ENCODE results near the gene LPP.

Gene LPP

GRCh38 chr3:188744166-188744565 lies 590.2 kb downstream of the LPP start:
- no peak overlapping the region for H2BK120ac ChIP-seq (ENCODE audit: low read depth, low read length)
- no peak overlapping the region for H2BK5ac ChIP-seq (ENCODE audit: low read length)
- no CpG with 5 or more reads among the region's 2 CpGs for WGBS (ENCODE audit: extremely low coverage, insufficient coverage, low lambda C conversion rate)
- H4K5ac ChIP-seq (ENCODE audit: low read length) = no peak overlapping the region
- no peak overlapping the region for H3K23ac ChIP-seq (ENCODE audit: low read length)
- H3K9ac ChIP-seq (ENCODE audit: low read length) = no peak overlapping the region
- H3K56ac ChIP-seq (ENCODE audit: low read length) = no peak overlapping the region
- H3K79me2 ChIP-seq (ENCODE audit: control insufficient read depth, insufficient read depth, low read length) = no peaks in the 10 kb centered on the region
- DNase-seq = no peak
- H3K18ac ChIP-seq (ENCODE audit: low read length) = no peak overlapping the region
- H4K8ac ChIP-seq (ENCODE audit: low read depth, low read length) = no peak overlapping the region
- H3K36me3 ChIP-seq (ENCODE audit: control insufficient read depth, insufficient read depth, low read length) = no peaks in the 10 kb centered on the region
- no peak overlapping the region for H2AK5ac ChIP-seq (ENCODE audit: low read length)
- no peak overlapping the region for H3K27ac ChIP-seq (ENCODE audit: low read depth, low read length)
- no peaks in the 10 kb centered on the region for H3K79me1 ChIP-seq (ENCODE audit: low read length)
- no peak overlapping the region for H3K4me2 ChIP-seq (ENCODE audit: low read length)
- no peak overlapping the region for H3K4me3 ChIP-seq (ENCODE audit: low read length)
- no peaks in the 10 kb centered on the region for H3K27me3 ChIP-seq (ENCODE audit: insufficient read depth, low read length, poor library complexity)
- no peaks in the 10 kb centered on the region for H3K4me1 ChIP-seq (ENCODE audit: control insufficient read depth, low read depth, low read length)
- no peak overlapping the region for H3K4ac ChIP-seq (ENCODE audit: low read depth, low read length)
- no peak overlapping the region for H2BK15ac ChIP-seq (replicated peaks; ENCODE audit: low read depth)

- no peak overlapping the region for H3K27ac ChIP-seq (ENCODE audit: low read depth, low read length)
- no peak overlapping the region for H3K18ac ChIP-seq (ENCODE audit: low read length)
- no peak overlapping the region for H4K5ac ChIP-seq (ENCODE audit: low read length)
- H3K56ac ChIP-seq (ENCODE audit: low read length) = no peak overlapping the region
- H3K4me2 ChIP-seq (ENCODE audit: low read length) = no peak overlapping the region
- no peaks in the 10 kb centered on the region for H3K4me1 ChIP-seq (ENCODE audit: control insufficient read depth, low read depth, low read length)
- H3K9ac ChIP-seq (ENCODE audit: low read length) = no peak overlapping the region
- no peak overlapping the region for H2BK120ac ChIP-seq (ENCODE audit: low read depth, low read length)
- H4K8ac ChIP-seq (ENCODE audit: low read depth, low read length) = no peak overlapping the region
- H3K4me3 ChIP-seq (ENCODE audit: low read length) = no peak overlapping the region
- H2BK5ac ChIP-seq (ENCODE audit: low read length) = no peak overlapping the region
- H3K36me3 ChIP-seq (ENCODE audit: control insufficient read depth, insufficient read depth, low read length) = no peaks in the 10 kb centered on the region
- H3K23ac ChIP-seq (ENCODE audit: low read length) = no peak overlapping the region
- H3K4ac ChIP-seq (ENCODE audit: low read depth, low read length) = no peak overlapping the region
- no peaks in the 10 kb centered on the region for H3K79me2 ChIP-seq (ENCODE audit: control insufficient read depth, insufficient read depth, low read length)
- no peak for DNase-seq
- H3K79me1 ChIP-seq (ENCODE audit: low read length) = no peaks in the 10 kb centered on the region
- H2AK5ac ChIP-seq (ENCODE audit: low read length) = no peak overlapping the region
- no peaks in the 10 kb centered on the region for H3K27me3 ChIP-seq (ENCODE audit: insufficient read depth, low read length, poor library complexity)
- no peak overlapping the region for H2BK15ac ChIP-seq (replicated peaks; ENCODE audit: low read depth)
These were observed 591.1 kb downstream of the LPP start for GRCh38 chr3:188745031-188745430.

- H2BK15ac ChIP-seq (replicated peaks; ENCODE audit: low read depth) = no peak overlapping the region
- H3K79me1 ChIP-seq (ENCODE audit: low read length) = no peaks in the 10 kb centered on the region
- no peaks in the 10 kb centered on the region for H3K27me3 ChIP-seq (ENCODE audit: insufficient read depth, low read length, poor library complexity)
- H3K79me2 ChIP-seq (ENCODE audit: control insufficient read depth, insufficient read depth, low read length) = no peaks in the 10 kb centered on the region
- no peak overlapping the region for H2BK5ac ChIP-seq (ENCODE audit: low read length)
- no peak overlapping the region for H4K5ac ChIP-seq (ENCODE audit: low read length)
- H4K8ac ChIP-seq (ENCODE audit: low read depth, low read length) = no peak overlapping the region
- no peak overlapping the region for H2BK120ac ChIP-seq (ENCODE audit: low read depth, low read length)
- no peak overlapping the region for H2AK5ac ChIP-seq (ENCODE audit: low read length)
- DNase-seq = no peak
- H3K4me1 ChIP-seq (ENCODE audit: control insufficient read depth, low read depth, low read length) = no peaks in the 10 kb centered on the region
- H3K27ac ChIP-seq (ENCODE audit: low read depth, low read length) = no peak overlapping the region
- H3K4me3 ChIP-seq (ENCODE audit: low read length) = no peak overlapping the region
- no peak overlapping the region for H3K4me2 ChIP-seq (ENCODE audit: low read length)
- no peak overlapping the region for H3K56ac ChIP-seq (ENCODE audit: low read length)
- no peak overlapping the region for H3K18ac ChIP-seq (ENCODE audit: low read length)
- no peak overlapping the region for H3K23ac ChIP-seq (ENCODE audit: low read length)
- WGBS (ENCODE audit: extremely low coverage, insufficient coverage, low lambda C conversion rate) = no CpG with 5 or more reads among the region's 3 CpGs
- H3K4ac ChIP-seq (ENCODE audit: low read depth, low read length) = no peak overlapping the region
- no peaks in the 10 kb centered on the region for H3K36me3 ChIP-seq (ENCODE audit: control insufficient read depth, insufficient read depth, low read length)
- H3K9ac ChIP-seq (ENCODE audit: low read length) = no peak overlapping the region
These were observed 592.4 kb downstream of the LPP start for GRCh38 chr3:188746291-188746783.

GRCh38 chr3:188747489-188747888 lies 593.5 kb downstream of the LPP start:
- Histone ChIP-seq H3K9ac (ENCODE audit: low read length) (no peak overlapping the region), H3K4me2 (ENCODE audit: low read length) (no peak overlapping the region), H3K23ac (ENCODE audit: low read length) (no peak overlapping the region), H3K79me1 (ENCODE audit: low read length) (no peaks in the 10 kb centered on the region), H3K79me2 (ENCODE audit: control insufficient read depth, insufficient read depth, low read length) (no peaks in the 10 kb centered on the region), H3K27me3 (ENCODE audit: insufficient read depth, low read length, poor library complexity) (no peaks in the 10 kb centered on the region), H3K4ac (ENCODE audit: low read depth, low read length) (no peak overlapping the region), H2AK5ac (ENCODE audit: low read length) (no peak overlapping the region), H2BK5ac (ENCODE audit: low read length) (no peak overlapping the region), H4K5ac (ENCODE audit: low read length) (no peak overlapping the region), H2BK120ac (ENCODE audit: low read depth, low read length) (no peak overlapping the region), H4K8ac (ENCODE audit: low read depth, low read length) (no peak overlapping the region), H2BK15ac (replicated peaks; ENCODE audit: low read depth) (no peak overlapping the region), H3K4me3 (ENCODE audit: low read length) (no peak overlapping the region), H3K36me3 (ENCODE audit: control insufficient read depth, insufficient read depth, low read length) (no peaks in the 10 kb centered on the region), H3K4me1 (ENCODE audit: control insufficient read depth, low read depth, low read length) (no peaks in the 10 kb centered on the region), H3K27ac (ENCODE audit: low read depth, low read length) (no peak overlapping the region), H3K56ac (ENCODE audit: low read length) (no peak overlapping the region), H3K18ac (ENCODE audit: low read length) (no peak overlapping the region)
- no peak for DNase-seq
- WGBS (ENCODE audit: extremely low coverage, insufficient coverage, low lambda C conversion rate) = no CpG with 5 or more reads among the region's 3 CpGs

GRCh38 chr3:188749010-188749617 lies 595.2 kb downstream of the LPP start:
- DNase-seq = peak; percentile 77
- no peak overlapping the region for H3K56ac ChIP-seq (ENCODE audit: low read length)
- H2BK15ac ChIP-seq (replicated peaks; ENCODE audit: low read depth) = no peak overlapping the region
- H4K8ac ChIP-seq (ENCODE audit: low read depth, low read length) = no peak overlapping the region
- no peaks in the 10 kb centered on the region for H3K79me1 ChIP-seq (ENCODE audit: low read length)
- H2BK120ac ChIP-seq (ENCODE audit: low read depth, low read length) = no peak overlapping the region
- H3K4me3 ChIP-seq (ENCODE audit: low read length) = no peak overlapping the region
- H3K36me3 ChIP-seq (ENCODE audit: control insufficient read depth, insufficient read depth, low read length) = no peaks in the 10 kb centered on the region
- H3K27me3 ChIP-seq (ENCODE audit: insufficient read depth, low read length, poor library complexity) = no peaks in the 10 kb centered on the region
- H3K27ac ChIP-seq (ENCODE audit: low read depth, low read length) = no peak overlapping the region
- no peak overlapping the region for H2BK5ac ChIP-seq (ENCODE audit: low read length)
- H3K4me1 ChIP-seq (ENCODE audit: control insufficient read depth, low read depth, low read length) = no peaks in the 10 kb centered on the region
- WGBS (ENCODE audit: extremely low coverage, insufficient coverage, low lambda C conversion rate) = no CpG with 5 or more reads among the region's 5 CpGs
- no peaks in the 10 kb centered on the region for H3K79me2 ChIP-seq (ENCODE audit: control insufficient read depth, insufficient read depth, low read length)
- H4K5ac ChIP-seq (ENCODE audit: low read length) = no peak overlapping the region
- H3K18ac ChIP-seq (ENCODE audit: low read length) = no peak overlapping the region
- no peak overlapping the region for H2AK5ac ChIP-seq (ENCODE audit: low read length)
- no peak overlapping the region for H3K9ac ChIP-seq (ENCODE audit: low read length)
- no peak overlapping the region for H3K4ac ChIP-seq (ENCODE audit: low read depth, low read length)
- no peak overlapping the region for H3K4me2 ChIP-seq (ENCODE audit: low read length)
- no peak overlapping the region for H3K23ac ChIP-seq (ENCODE audit: low read length)

GRCh38 chr3:188749830-188750229 lies 595.9 kb downstream of the LPP start:
- H3K4me2 ChIP-seq (ENCODE audit: low read length) = no peak overlapping the region
- H4K8ac ChIP-seq (ENCODE audit: low read depth, low read length) = no peak overlapping the region
- no peak overlapping the region for H3K18ac ChIP-seq (ENCODE audit: low read length)
- no peak overlapping the region for H3K23ac ChIP-seq (ENCODE audit: low read length)
- DNase-seq = no peak
- no peaks in the 10 kb centered on the region for H3K36me3 ChIP-seq (ENCODE audit: control insufficient read depth, insufficient read depth, low read length)
- H3K27ac ChIP-seq (ENCODE audit: low read depth, low read length) = no peak overlapping the region
- no peak overlapping the region for H4K5ac ChIP-seq (ENCODE audit: low read length)
- no CpG with 5 or more reads among the region's 4 CpGs for WGBS (ENCODE audit: extremely low coverage, insufficient coverage, low lambda C conversion rate)
- H3K4me3 ChIP-seq (ENCODE audit: low read length) = no peak overlapping the region
- H3K4ac ChIP-seq (ENCODE audit: low read depth, low read length) = no peak overlapping the region
- no peak overlapping the region for H2BK5ac ChIP-seq (ENCODE audit: low read length)
- H3K79me1 ChIP-seq (ENCODE audit: low read length) = no peaks in the 10 kb centered on the region
- no peaks in the 10 kb centered on the region for H3K27me3 ChIP-seq (ENCODE audit: insufficient read depth, low read length, poor library complexity)
- H3K79me2 ChIP-seq (ENCODE audit: control insufficient read depth, insufficient read depth, low read length) = no peaks in the 10 kb centered on the region
- H2BK120ac ChIP-seq (ENCODE audit: low read depth, low read length) = no peak overlapping the region
- no peak overlapping the region for H2BK15ac ChIP-seq (replicated peaks; ENCODE audit: low read depth)
- no peaks in the 10 kb centered on the region for H3K4me1 ChIP-seq (ENCODE audit: control insufficient read depth, low read depth, low read length)
- H3K9ac ChIP-seq (ENCODE audit: low read length) = no peak overlapping the region
- no peak overlapping the region for H2AK5ac ChIP-seq (ENCODE audit: low read length)
- no peak overlapping the region for H3K56ac ChIP-seq (ENCODE audit: low read length)
